Measurements from ENCODE around the gene INPP5E.
A peak's percentile ranks its signal among the peaks of the same experiment; 100 is the strongest.

Gene INPP5E

GRCh38 chr9:136403915-136404800 is 35.5 kb downstream of the INPP5E start:
- peak; percentile 36 for DNase-seq

DNA sequence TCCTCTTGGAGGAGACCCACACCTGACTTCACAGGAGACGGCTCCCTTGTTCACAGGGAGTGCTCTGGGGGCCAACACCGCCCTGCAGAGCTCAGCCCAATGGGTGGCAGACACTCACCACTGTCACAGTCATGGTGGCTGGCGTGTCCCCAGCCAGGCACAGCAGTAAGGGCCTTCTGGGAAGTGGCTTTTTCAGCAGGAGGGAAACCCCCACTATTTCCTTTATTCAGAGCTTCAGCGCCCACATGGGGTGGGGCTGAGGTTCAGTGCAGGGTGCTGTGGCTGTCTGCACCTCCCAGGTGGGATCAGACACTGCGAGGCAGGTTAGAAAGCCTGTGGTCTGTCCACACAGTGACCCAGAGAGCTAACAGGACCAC is 36.1 kb downstream of the INPP5E start:
- peak; percentile 81 for DNase-seq

DNA sequence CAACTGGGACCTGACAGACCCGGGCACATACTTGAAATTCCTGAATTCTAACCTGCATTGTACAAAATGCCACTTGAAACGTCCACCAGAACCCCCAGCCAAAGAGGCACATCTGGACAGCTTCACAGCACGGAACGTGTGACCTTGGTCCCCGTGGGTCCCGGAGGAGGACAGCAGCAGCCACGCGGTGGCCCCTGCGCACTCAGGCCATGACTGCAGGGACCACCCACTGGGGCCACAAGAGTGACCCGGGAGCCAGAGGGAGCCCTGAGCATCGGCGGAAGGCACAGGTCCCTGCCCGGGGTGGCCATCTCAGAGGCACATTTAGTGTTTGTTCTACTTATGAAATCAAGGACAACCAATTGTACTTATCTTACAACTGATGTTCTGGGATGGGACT is 37.6 kb downstream of the INPP5E start:
- no peak for DNase-seq

DNA sequence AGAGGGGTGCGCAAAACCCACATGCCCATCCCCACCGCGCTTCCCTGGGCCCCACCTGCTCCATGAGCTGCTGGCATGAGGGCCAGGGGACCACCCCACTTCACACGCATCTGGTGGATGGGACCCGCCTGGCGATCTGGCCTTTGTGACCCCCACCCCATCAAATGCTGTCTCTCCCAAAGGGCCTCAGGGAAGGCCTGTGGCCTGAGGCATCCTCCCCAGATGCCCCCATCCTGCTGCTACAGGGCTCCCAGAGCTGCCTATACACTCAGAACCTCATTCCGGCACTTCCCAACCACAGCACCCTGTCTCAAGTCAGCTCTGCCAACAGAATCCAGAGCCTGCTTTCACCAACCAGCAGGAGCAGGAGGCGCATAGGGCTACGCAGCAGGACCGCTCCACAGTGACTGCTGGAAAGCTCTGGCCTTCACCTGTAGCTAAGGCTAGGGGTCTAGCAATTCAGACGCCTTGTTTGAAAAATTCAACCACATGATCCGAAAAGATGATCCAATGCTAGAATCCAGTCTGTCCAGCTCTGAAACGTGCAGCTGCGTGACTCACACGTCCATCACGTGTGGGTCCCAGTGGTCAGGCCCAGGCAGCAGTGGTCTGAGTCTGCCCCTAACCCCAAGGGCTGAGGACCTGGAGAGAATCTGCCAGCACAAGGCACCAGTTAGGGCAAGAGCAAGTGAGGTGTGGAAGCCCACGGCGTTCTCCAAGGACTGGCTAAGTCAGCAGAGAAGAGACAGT is 38.3 kb downstream of the INPP5E start:
- DNase-seq: no peak

DNA sequence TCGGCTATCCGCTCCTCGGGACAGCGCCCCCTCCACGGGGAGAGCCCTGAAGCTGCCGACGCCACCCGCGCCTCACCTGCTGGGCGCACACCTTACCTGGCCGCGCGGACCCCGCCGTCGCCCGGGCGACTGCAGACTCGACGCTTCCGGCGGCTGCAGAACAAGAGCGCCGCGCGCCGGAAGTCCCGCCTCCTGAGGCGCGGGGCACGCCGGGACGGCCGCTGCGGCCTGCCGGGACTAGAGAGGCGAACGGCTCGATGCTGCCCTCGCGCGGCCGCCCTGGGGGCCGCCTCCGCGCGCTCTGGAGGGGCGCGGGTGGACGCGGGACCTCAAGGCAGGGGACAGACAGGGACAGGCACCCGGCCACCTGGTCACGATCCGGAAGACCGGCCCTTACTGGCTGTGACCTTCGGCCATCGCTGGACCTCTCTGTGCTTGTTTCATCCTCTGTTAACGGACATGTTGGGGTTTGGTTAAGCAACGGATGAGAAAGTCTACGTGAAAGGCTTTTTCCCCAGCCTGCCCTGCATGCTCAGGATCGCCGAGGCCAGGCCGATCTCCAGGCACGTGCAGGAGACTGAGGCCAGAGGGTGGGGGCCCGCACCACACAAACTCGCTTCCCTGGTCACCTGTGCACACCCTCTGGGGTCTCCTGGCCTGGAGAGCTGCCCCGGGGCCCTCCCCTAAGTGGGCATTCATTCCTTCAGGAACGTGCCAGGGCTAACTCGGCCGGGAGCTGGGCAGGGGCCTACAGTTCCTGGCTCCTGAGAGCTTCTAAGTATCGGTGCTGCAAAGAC is 39.4 kb downstream of the INPP5E start, which contains the start of gene SNAPC4:
TSS of gene SNAPC4 (minus strand) at position 133 of the 797 bp plus-strand sequence. CDS start 1,742 bp downstream, outside the sequence.
- peak; percentile 83 for DNase-seq

GRCh38 chr9:136399176-136400037 is 40.2 kb downstream of the INPP5E start:
- peak; percentile 32 for DNase-seq

DNA sequence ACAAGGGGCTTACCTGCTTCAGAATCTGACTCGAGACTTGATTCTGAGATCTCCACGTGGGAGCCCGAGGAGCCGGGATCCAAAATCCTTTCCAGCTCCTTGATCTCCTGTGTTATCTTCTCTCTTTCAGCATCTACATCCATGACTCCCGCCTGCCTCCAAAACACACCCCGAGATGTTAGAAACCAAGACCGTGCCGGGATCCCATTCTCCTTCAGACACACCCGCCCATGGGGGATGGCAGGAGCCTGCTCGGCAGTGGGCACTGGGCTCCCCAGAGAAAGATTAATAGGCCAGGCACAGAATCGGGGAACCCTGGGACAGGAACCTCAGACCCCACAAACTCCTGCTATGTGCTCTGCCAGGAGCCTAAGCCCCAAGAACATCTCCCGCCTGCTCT is 41.4 kb downstream of the INPP5E start:
- no peak for DNase-seq

DNA sequence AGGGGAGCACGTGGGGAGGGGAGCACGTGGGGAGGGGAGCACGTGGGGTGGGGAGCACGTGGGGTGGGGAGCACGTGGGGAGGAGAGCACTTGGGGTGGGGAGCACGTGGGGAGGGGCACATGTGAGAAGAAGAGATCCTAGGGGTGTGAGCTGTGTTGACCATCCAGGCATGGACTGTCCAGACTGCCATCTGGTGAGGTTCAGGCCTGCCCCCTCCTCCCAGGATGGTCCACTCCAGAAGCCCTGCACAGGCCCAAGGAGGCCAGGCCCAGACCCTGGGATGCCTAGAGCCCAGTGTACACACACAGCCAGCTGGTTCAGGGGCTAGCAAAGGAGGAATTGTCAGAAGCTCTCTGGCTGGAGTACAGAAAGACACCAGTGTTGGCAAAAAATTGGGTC is 42.0 kb downstream of the INPP5E start:
- no peak for DNase-seq

DNA sequence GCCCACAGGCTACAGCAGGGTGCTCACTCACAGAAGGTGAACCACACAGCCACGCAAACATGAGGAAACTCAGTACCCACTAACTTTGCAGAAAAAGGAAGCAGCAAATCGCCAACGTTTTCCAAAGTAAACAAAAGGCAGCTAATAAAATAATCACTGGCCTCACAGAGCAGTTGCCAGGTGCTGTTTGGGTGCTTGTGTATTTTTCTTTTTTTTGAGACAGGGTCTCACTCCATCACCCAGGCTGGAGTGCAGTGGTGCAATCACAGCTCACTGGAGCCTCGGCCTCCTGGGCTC is 43.5 kb downstream of the INPP5E start:
- no peak for DNase-seq

DNA sequence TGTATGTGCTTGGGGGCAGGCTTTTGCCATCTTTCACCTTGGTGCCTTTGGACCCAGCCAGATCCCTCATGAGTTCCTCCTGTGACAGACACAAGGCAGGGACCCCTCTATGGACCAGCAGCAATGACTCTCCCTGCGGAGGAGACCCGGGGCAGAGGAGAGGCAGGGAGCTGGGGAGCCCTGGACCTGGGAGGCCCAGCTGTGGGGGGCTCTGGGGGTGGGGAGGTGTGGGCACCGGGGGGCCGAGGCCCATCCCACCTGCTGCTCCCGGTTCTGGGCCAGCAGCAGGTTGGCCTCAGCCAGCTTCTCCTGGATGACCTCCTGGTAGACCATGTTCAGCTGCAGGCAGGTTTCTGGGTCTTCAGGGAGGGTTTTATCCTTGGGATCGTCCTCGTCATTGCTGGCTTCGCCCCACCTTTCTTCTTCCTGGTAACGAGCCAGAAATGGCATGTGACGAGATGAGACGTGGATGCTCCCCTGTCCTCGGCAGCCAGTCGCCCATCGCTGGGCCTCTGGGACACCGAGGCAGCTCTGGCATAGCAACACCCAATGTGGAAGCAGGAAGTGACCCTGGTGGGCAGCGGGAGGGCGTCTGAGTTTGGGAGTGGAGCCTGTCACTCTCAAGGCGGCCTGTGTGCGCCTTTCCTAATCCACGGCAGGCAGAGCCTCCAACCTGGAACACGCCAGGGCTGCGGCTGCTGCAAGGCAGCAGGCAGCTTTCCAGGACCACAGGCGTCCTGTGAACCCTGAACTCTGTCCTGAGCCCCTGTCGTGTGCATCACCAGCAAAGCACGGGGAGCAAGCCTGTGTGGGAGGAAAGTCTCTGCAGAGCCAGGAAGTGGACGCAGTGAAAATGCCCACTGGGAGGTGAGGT is 44.1 kb downstream of the INPP5E start:
- no peak for DNase-seq

DNA sequence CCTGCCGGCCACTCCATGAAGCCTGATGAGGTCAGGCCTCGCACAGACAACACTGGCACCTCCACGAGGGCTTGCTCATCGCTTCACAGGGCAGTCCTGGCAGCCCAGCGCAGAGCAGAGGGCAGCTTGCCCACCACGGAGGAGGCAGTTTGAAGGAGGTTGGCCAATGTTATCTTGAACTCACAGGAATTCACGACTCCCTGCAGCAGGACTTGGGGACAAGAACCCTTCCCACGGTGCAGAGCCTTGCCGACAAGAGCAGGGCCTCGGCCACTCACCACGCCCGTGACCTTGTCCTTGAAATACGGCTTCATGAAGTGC is 44.7 kb downstream of the INPP5E start:
- DNase-seq: no peak

DNA sequence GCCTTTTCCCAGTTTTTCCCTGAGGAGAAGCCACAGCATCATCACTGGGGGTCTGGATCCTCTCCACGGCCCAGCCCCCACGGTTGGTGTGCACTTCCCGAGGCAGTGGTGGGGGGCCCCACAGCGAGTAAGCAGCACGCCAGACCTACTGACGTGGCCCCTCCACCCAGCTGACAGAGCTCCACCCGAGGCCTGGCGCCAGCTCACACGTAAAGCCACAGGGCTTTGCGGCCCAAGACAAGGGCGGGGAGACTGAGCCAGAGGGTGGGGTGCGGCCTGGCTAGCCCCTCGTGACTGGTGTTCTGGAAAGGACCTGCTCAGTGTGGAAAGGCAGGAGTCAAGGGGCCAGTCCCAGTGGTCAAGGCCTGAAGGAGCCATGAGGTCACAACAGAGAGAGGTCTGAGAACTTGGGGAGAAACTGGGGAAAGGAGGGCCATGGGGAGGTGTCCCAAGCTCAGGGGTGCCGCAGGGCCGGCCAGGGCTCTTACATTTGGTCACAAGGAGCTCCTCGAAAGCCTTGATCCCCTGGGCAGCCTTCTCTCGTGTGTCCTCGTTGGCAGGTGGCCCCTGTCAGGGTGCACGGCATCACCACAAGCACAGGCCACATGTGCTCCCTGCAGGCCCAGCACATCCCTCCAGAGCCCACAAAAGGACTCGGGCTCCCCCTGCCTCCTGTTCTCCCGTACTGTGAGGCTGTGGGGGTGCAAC is 45.2 kb downstream of the INPP5E start:
- DNase-seq: no peak

- DNase-seq: no peak
These were observed 46.1 kb downstream of the INPP5E start for GRCh38 chr9:136393531-136393930.

GRCh38 chr9:136392538-136393449 is 46.9 kb downstream of the INPP5E start:
- DNase-seq: no peak

DNA sequence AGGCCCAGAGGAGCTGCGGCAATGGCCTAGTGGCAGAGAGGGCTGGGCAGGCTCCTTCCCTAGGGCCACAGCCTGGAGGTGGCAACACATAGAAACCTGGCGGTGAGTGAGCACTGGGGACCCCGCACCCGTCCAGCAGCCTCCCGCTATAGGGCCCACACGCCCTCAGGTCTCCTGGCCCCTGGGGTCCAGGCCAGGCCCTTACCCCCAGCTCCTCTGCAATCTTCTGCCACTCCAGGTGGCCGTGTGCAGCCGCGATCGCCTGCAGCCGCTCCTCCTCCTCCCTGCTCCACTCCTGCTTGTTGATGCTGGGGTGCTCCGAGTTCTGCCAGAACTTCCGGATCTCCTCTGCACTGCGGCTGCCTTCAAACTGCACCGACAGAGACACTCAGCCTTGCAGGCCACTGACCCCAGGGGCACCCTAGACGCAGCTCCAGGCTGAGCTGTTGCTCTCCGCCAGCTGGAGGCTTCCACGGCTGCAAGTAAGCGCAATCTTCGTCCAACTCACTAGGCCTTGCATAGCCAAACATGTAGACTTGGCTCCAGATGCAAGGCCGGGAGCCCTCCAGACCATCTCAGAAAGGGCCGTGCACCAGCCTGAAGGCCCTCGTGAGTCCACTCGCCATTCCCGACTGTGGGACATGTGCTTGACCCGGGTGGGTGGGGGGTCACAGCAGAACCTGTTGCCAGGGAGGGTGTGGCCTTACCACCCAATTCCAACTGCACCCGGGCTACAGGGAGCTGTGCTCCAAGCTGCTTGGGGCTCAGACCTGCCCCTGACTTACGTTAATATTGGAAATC is 47.7 kb downstream of the INPP5E start:
- DNase-seq: no peak

- DNase-seq: no peak
These were observed 50.2 kb downstream of the INPP5E start for GRCh38 chr9:136389396-136389795.

DNA sequence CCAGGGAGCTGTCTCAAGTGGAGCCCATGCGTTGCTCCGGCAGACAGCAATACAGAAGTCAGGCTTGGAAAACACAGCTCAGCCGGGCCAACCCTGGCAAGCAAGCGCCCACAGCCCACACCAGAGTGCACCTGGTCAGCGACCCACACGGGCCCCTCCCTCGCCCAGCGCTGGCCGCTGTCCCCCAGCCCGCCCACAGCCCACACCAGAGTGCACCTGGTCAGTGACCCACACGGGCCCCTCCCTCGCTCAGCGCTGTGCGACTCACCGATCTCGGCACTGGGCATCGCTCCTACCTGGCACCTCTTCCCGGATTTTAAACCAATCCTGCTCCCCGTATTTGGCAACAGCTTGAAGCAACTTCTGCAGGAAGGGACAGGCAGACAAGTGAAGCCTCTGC is 52.4 kb downstream of the INPP5E start:
- DNase-seq: no peak

- DNase-seq: no peak
These were observed 53.6 kb downstream of the INPP5E start for GRCh38 chr9:136386018-136386417.

DNA sequence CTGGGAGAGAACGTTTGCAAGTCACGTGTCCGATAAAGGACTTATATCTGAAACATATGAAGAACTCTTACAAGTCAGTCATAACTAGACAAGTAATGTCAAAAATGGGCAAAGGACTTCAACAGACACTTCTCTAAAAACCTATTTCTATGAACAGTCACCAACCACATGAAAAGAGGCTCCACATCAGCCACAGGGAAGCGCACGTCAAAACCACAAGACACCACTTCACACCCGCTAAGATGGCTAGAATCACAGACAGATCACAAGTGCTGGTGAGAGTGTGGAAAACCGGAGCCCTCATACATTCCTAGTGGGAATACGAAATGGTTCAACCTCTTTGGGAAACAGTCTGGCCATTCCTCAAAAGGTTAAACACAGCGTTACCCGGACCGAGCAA is 54.6 kb downstream of the INPP5E start:
- peak; percentile 34 for DNase-seq
